Fibroblast of peridontal ligament (primary cell): Measurements from ENCODE around the gene NUAK1.

Source experiments
- DNase-seq: peaks from one replicate; pipeline ENCODE4 v3.0.0-alpha.2; 2010; ENCODE audit errors: extremely low read depth

NUAK1 gene

DNA sequence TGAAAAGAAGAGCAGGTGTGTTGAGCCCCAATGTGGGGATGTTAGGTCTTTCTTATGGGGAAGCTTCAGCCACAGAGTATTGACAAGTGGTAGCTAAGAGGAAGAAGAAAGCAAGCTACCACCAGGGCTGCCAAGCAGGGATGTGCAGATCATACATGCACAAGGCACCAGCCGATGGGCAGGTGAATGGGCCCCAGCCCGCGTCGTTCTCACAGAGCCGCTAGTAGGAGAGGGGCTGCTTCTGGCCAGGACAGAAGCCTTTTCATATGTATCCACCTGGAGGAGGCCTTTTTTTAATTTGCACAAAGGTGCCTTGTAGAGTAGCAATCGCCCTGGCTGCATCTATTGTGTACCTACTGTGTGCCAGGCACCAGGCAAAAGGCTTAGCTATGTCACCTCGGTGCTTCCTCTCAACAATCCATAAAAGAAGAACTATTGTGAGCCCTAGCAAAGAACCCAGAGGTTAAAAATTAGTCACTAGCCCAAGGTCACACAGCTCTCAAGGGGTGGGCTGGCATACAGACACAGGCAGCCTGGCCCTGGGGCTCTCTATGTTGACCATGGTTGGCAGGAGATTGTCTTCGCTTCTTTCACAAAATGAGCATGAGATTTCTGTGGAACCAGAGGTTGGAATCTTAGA, 8.2 kb downstream of the NUAK1 start:
- DNase-seq: no peak

DNA sequence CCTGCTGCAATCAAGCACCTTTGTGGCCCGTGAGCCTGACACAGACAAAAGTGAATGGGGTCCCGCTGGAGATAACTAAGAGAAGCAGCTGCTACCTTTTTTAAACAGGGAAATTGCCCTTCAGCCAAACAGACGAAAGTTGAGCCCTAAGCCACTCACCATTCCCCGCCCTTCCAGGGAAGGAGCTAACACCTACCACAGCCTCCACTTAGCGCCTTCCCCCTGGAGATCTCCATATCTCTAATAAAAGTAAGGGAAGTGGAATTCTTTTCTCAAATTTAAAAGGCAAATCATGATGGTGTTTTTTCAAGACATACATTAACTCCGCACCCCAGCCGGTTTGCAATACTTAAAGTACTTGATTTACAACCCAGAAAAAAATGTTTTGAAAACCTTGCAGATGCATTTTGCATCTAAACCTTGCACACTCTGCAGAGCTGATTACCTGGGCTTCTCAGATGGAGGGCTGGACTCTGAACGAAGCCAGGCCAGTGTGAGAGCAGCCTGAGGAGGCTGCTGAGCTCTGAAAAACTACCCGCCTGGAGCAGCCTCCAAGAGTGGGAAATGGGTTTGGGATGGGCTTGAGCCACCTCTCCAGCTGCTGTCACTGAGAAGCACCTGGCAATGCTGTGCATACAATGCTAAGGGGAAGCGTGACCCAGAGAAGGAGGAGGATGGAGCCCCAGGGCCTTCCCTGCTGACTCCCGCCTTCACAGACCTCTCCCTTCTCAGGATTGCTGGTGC, 10.0 kb downstream of the NUAK1 start:
- DNase-seq: no peak

DNA sequence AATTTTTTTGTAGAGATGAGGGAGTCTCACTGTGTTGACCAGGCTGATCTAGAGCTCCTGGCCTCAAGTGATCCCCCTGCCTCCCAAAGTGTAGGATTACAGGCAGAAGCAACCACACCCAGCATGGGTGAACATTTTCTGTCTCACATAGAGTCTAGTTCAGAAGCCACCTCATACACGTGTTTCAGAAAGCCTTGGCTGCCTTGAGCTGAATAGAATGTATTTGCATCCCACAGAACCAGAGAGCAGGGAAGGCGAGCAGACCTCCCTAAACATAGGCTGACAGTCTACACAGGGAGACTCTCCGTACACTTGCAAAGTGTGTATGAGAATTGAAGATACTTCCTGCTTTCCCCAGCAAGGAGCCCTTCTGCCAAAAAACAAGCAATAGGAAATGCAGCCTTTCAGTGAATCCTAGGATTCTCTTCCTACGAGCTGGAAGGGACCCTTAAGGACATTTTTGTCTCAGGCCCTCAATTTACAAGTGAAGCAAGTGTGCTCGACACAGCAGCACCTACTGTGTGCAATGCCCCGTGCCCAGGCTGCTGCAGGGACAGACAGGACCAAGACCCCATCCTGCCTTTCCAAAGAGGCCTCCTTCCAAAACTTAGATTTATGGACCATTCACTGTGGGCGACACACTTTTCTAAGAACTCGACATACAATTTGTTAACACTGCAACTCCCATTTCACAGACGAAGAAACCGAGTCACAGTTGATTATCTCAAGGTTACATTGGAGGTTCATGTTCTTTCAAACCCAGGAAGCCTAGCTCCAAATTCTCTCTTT, 11.2 kb downstream of the NUAK1 start:
- DNase-seq: peak; percentile 13

DNA sequence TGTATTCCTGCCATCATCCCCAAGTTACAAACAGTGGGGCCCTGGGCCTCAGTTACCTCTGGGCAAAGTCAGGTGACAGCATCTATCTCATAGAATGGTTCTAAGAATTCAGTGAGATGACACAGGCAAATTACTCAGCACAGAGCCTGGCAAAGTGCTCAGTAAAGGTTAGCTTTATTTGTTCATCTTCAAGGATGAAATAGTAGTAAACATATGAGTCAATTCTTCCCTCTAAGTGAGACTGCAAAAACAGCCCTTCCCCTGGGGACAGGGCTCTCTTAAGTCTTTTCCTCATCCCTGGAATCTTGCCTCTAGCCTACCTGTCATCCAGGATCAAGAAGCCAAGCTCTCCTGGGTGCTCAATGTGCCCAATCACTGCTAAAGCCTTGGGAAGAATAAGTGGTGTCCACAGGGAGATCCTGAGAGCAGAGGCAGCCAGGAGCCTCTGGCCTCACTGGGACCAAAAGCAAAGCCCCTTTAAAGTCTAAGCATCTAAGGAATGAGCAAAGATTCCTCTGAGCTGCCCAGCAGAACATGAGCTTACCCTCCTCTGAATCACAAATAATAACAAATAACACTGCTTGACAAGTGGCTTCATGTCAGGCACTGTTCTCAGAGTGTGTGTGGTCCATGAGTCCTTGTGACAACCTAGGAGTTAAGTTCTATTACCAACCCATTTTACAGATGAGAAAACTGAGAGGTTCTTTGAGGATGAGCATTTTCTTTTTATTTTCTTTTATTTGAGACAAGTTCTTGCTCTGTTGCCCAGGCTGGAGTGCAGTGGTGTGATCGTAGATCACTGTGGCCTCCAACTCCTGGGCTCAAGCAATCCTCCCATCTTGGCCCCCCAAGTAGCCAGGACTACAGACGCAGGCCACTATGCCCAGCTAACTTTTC, 12.1 kb downstream of the NUAK1 start:
- peak; percentile 16 for DNase-seq

DNA sequence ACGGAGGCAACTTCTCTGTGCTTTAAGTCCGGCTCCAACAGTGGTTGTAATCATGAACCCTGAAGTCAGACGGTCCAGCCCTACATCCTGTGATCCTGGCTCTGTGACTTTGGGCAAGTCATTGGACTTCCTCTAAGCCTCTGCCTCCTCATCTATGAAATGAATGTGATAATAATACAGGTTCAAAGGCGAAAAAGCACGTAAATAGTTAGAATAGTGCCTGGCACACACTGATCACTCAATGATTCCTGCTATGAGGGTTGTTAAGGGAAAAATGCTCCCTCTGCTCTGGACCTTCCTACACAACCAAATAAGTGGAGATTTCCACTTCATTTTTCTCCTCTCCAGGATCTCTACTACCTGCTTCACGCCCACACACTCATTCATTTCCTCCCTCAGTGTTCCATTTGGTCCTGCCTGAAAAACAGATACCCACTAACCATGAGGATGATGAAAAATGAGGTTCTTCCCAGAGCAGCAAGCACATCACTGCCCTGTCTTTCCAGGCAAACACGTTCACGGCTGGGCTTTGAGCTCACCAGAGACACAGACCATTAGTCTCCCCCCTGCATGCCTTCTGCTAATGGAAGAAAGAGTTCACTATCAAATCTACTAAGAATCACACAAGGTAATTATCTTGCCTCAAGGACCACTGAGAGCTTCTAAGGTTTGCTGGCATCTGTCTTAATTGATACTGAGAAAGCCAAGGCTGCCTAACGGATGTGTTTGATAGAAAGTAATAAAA, 13.2 kb downstream of the NUAK1 start:
- DNase-seq: no peak

DNA sequence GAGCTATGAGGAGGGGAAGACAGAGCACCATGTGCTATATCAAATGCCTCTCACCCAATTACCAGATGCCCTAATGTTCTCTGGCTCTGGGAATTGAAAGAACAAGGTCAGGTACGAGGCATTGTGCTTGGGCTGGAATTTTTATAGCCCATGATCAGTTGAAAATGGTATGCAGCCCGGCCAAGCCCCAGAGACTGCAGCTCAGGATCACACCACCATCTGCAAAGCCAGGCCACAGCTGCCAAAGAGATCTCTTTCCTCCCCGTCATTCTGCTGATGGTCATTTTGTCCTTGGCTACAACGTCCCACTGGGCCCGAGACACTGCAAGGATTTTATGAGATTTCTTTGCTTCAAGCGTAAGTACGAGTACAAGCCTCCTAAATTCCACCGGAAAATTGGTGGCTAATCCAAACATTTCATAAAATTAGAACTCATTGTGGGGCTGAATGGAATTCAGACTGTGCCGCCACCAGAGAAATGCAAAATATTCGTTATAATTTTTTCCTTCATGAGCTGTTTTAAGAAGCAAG, 15.1 kb downstream of the NUAK1 start:
- peak; percentile 37 for DNase-seq

DNA sequence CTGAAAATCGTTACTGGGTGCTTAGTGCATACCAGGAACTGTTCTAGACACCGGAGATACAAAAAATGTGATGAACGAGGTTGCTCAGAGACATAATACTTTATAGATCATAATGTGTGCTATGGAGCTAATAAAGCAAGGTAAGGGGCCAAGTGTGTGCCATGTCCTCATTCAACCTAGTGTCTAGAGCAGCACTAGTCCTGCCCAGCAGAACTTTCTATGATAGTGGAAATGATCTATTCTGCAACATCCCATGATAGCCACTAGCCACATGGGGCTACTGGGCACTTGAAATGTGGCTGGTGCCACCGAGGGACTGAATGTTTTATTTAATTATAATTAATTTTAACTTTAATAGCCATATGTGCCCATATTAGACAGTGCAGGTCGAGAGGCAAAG, 15.6 kb downstream of the NUAK1 start:
- no peak for DNase-seq

DNA sequence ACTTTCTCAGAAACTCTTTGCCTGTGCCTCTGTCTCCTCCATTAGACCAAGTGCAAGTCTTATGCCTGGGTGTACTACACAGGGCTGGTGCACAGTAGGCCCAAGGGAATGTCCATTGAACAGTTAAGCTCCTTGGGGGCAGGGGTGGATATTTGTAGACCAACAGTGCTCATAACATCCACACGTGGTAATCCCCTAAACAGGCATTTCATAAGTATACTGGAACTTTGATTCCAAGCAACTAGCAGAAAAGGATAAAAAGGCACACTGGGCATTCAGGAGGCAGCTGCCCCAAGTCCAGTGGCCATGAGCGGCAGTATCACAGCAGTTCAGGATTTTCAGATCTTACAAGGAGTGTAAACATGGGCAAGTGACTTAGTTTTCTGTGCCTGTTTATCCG, 16.8 kb downstream of the NUAK1 start:
- DNase-seq: no peak

DNA sequence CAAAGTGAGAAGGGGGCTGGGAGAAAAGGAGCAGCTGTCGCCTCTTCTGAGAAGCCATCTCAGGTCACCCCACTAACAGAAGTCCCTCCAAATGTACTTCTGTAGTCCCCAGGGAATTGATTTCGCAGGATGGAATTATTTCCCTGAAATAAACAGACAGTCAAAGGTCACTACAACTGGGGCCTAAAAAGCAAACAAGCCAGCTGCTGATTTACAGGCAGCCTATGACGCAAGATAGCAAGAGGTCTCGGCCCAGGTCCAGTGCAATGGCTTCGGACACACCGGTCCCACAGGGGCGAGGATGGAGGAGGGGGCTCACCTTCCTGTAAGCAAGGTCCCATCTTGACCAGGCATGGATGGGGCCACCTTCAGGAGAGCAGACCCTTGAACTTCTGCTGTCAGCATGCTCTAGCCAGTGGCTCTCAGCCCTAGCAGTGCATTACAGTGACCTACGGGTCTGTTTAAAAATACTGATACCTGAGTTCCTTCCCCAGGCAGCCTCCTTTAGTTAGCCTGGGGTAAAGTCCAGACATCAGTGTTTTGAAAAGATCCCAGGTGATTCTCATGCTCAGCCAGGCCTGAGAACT, 18.1 kb downstream of the NUAK1 start:
- no peak for DNase-seq

DNA sequence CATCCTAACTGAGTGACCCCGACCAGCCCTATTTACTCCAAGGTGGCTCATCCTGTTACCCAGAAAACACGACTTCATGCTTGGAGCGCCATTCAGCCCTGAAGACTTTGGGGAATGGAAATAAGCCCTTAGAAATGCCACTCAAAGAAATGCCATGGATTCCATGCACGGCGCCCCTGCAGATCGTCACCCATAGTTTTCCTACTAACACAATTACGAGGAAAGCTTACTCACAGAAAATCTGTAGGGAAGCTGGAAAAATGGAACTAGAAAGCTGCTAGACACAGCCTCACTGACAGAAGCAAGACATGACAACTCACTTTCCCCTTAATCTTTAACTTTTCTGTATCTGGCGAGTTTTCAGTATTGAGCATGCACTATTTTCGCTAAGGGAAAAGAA, 19.5 kb downstream of the NUAK1 start:
- no peak for DNase-seq

DNA sequence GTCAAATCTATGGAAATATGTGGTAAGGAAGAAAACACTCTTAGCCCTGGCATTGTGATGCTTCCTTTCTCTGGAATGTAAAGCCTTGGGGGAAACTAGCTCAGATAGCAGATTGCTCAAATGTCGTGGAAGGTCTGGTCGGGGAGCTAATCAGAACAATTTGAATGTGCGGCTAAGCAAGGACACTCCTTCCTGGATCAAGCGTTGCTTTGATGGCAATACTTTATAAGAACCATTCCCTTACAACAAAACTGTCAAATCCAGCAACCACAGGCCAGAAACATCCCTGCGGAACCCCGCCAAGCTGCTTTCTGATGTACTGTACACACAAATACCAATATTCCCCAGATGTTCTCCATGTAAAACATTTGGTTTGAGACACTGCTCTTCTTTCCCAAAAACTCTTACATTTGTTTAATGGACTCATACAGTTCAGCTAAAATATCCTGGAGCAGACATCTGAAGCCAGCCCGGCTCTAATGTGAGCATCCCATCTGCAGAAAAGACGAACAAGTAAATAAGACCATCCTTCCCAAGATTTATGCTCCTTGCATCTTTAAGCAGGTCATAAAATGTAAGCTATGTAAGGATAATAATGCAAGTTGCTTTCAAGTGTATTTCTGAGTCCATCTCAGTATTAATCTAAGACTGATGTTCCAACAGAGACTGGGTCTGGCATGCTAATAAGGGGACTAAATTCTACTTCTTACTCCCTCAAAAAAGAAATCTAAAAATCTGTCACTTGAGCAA, 20.2 kb downstream of the NUAK1 start:
- peak; percentile 24 for DNase-seq

DNA sequence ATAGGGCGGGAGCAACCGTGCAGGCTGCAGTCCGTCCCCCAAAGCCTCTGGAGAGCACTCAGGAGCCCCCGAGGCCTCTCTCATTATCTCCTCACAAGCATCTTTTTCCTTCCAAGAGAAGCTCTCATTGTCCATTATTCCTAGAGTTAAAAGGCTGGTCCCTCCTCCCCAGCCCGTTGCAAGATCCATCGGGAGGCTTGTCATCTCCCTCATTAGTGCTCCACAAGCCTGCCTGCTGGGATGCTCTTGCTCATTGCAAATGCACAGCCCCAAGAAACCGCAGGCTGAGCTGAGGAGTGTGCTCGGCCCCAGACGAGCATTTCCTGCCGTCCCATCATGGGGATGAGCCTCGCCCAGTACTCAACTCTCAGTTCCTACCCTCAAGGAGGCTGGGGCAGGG, 23.3 kb downstream of the NUAK1 start:
- DNase-seq: no peak

DNA sequence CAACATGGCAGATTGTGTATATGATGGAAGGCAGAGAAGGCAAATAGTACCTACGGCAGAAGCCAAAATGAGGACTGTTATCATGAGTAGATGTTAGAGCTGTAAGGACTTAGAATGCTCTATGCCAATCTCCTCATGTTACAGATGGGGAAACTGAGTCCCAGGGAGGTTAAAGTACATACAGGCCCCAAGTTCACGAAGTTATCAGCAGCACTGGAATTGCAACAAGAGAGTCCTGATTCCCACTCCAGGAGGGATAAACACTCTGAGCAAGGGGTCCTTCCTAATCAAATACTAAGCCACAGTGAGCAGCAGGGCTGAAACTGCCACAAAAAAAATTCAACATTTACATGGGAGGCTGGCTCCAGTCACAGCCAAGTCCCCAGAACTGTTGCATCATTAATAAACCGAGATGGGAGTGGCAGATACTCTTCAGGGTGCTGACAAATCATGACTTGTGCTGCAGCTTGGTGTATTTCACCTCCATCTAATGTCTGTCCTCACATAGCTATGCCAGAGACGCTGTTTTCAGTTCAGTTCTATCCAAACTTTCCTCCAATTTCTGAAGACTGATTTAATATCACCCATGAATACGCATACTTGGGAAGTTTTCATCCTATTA, 24.2 kb downstream of the NUAK1 start:
- DNase-seq: no peak

DNA sequence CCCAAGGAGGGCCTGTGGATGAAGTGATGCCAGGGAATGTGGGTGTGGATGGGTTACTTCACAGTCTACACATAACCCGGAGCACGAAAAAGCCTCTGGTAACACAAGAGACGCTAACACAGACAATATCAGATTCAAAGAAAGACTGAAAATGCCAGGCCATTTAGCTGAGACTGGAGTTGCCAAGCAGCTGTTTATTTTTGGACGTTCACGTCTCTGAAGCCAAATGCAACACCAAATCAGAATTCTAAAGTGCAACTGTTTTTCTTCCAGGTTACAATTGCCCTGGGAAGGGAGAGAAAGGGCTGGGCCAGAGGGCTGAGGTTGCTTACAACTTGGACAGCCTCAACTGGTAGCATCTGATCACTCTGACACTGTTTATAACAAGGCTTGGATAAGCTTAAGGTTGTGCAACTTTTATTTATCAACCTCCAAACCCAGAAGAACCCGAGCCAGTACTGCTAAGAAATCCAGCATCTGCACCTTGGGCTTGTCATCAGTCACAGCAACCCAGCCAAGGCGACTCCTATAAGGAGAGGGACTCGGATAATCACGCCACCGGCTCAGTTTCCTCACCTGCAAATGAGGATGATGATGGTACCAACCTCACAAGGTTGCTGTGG, 24.8 kb downstream of the NUAK1 start:
- peak; percentile 23 for DNase-seq

DNA sequence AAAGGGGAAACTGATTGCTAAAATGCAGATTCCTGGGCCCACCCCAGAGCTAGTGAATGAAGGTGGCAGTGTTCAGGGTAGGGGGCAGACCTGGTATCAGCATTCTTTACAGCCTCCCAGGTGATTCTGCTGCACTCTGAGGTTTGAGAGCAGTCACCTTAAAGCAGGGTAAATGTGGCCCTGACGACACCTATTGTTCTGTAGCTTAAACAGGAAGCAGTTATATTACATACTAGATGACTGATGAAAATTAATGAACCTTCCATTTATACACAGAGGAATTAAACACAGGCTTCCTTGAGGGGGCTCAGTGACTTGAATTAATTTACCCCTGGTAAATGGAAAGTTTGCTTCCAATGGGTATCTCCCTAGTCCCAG, 25.3 kb downstream of the NUAK1 start:
- DNase-seq: no peak

DNA sequence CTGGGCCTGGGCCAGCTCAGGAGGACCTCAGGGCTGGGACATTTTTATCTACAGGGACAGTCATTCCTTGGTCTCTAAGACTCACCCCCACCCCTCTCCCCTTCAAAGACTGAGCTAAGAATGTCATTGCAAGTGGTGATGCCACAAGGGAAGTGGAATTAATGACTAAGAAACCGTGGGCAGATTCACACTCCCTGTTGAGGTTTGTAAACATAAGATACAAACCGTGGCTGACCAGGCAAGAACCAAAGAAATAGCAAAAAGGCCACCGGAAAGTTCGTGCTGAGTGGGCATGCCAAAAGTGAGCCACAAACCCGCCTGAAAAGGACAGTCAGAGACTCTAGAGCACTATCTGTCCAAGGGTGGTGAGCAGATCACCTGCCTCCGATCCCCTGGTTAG, 25.7 kb downstream of the NUAK1 start:
- DNase-seq: no peak

DNA sequence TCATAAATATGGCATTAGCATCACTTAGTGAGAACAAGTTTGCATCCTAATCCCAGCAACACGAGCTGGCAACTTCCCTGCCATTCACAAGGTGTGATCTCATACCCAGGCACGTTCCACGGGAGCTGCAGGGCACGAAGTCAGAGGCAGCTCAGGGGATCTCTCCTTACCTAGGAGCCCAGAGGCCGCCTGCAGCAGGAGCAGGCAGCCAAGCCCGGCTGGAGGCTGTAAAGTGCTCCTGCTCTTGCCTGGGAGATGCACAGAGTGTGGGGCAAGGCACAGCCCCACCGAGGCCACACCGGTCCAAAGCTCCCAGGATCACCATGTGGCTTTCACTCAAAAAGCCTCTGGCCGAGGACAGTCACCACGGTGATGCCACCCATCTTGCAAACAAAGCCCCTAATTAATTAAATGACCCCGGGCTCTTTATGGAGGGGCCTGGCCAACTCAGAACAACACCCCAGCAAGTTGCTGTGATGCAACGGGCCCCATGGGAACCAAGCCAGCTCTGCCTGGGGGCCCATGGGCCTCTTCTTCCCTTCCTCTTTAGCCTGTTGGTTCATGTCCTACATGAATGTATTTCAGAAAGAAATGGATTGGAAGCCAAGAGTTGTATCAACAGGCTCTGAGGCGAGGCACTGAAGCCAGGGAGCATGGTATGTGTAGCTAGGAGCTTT, 26.5 kb downstream of the NUAK1 start:
- DNase-seq: no peak

DNA sequence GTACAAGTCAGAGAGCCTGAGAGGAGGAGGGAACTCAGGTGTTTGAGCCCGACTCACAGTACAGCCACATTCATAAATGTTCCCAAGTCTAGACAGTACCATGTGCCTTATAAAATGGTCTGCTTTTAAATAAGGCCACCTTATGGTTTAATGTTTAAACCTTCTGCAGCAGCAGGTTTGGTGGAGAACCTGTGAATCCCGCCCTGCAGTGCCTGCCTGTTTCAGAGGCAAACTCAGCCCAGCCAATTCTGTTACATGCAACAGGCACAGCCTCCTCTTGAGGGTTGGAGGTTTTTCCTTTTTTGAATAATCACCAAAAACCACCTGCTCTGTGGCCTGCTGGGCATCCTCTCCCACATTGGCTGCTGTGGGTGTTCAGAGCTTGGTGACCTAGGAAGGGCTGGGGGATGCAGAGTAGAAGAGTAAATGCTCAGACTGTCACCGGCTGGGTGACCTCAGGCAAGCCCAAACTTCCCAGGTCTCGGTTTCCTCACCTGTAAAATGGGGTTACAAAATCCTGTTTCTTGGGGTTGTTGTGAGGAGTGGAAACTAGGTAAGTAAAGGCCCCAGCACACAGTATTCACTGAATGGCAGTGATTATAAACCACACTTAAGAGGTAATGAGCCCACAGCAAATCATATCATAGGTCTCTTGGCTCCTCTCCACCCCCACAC, 28.0 kb downstream of the NUAK1 start:
- DNase-seq: no peak
